ENCODE results near the gene NPIPB2.

GRCh38 chr16:11909653-11910545 is 31.9 kb downstream of the NPIPB2 start:
- TF ChIP-seq CTCF (conservative IDR thresholded peaks at IDR 0.05 in 1 of 2, IDR thresholded peaks at IDR 0.05 in 1 of 2; ENCODE audit: low read depth in 1 of 2, low read length in 2 of 2) (no peak), EZH2 (IDR thresholded peaks at IDR 0.05; ENCODE audit: low read length, missing control alignments) (no peak)

All from fibroblast of lung (primary cell).